DOHH2 (cell line): ENCODE measurements around the gene HOXB3.
A peak's percentile ranks its signal among the peaks of the same experiment; 100 is the strongest.

Source experiments
- EZH2phosphoT487 ChIP-seq: fragments of 200-600 bp; sonication (generic); IDR thresholded peaks from 2 replicates; pipeline ENCODE4 v1.6.1; 2017; ENCODE audit warnings: borderline replicate concordance, mild to moderate bottlenecking, antibody characterized with exemption, low read length, moderate library complexity, mixed read lengths
- TF ChIP-seq, protein P1 (sequence below): fragments of 200-600 bp; sonication (generic); IDR thresholded peaks from one replicate; pipeline ENCODE4 v1.5.1; 2014; ENCODE audit warnings: antibody characterized with exemption, mild to moderate bottlenecking, low read depth, low read length; ENCODE audit not compliant: poor library complexity, severe bottlenecking

DNA sequence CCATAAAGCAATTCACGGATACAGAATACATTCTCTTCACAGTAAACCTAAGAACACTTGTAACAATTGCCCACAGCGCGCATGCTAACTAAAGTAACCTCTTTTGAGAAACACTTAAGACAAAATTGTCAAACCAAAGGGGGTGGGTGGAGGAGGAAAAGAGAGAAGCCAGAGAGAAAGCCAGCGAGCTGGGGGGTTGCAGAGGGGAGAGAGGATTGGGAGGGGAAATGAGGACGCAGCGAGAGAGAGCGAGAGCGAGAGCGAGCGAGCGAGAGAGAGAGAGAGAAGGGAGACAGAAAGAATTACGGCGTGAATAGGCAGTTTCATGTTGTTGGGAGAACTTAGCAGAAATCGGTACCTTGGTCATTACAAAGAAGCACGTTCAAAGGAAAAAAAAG, 22.4 kb upstream of the HOXB3 start:
- TF ChIP-seq, protein P1, sequence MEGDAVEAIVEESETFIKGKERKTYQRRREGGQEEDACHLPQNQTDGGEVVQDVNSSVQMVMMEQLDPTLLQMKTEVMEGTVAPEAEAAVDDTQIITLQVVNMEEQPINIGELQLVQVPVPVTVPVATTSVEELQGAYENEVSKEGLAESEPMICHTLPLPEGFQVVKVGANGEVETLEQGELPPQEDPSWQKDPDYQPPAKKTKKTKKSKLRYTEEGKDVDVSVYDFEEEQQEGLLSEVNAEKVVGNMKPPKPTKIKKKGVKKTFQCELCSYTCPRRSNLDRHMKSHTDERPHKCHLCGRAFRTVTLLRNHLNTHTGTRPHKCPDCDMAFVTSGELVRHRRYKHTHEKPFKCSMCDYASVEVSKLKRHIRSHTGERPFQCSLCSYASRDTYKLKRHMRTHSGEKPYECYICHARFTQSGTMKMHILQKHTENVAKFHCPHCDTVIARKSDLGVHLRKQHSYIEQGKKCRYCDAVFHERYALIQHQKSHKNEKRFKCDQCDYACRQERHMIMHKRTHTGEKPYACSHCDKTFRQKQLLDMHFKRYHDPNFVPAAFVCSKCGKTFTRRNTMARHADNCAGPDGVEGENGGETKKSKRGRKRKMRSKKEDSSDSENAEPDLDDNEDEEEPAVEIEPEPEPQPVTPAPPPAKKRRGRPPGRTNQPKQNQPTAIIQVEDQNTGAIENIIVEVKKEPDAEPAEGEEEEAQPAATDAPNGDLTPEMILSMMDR: no peak
- TF ChIP-seq EZH2phosphoT487: peak; percentile 98; the same call in 1 of the 2 replicates
